Liver (tissue), 9 donors: ENCODE measurements around the gene RGS3. TPM values are rescaled to one million over a fixed set of nuclear protein-coding genes. Genes with fewer than 3 reads are reported as not detected.

Experiments
- DNase-seq: peaks from one replicate; pipeline ENCODE4 v3.0.0-alpha.2; 2017; ENCODE audit warnings: low spot score
- H3K27ac ChIP-seq, 2 donors: one replicate each; pipeline ENCODE4 v1.7.0; 2013; ENCODE audit warnings: inconsistent platforms in 2 of 2, low read length in 2 of 2, control low read depth in 1 of 2, low read depth in 1 of 2, mild to moderate bottlenecking in 1 of 2
- H3K27me3 ChIP-seq, 4 donors: one replicate each; pipeline versions ENCODE4 v1.6.1 to v1.7.0; 2013; ENCODE audit warnings: low read length in 3 of 4, inconsistent platforms in 1 of 4, mild to moderate bottlenecking in 1 of 4, moderate library complexity in 1 of 4; ENCODE audit not compliant: control insufficient read depth in 4 of 4, insufficient read depth in 4 of 4
- H3K36me3 ChIP-seq, 4 donors: one replicate each; pipeline versions ENCODE4 v1.6.1 to v1.7.0; 2013; ENCODE audit warnings: low read length in 3 of 4, mild to moderate bottlenecking in 3 of 4, low read depth in 1 of 4, moderate library complexity in 1 of 4; ENCODE audit not compliant: control insufficient read depth in 4 of 4, insufficient read depth in 3 of 4
- H3K4me1 ChIP-seq, 4 donors: one replicate each; pipeline versions ENCODE4 v1.6.1 to v1.7.0; 2013; ENCODE audit warnings: low read length in 3 of 4, mild to moderate bottlenecking in 3 of 4, moderate library complexity in 1 of 4; ENCODE audit not compliant: control insufficient read depth in 4 of 4, insufficient read depth in 4 of 4
- H3K4me3 ChIP-seq, 3 donors: one replicate each; pipeline versions ENCODE4 v1.6.1 to v1.7.0; 2013; ENCODE audit warnings: low read length in 3 of 3, control low read depth in 1 of 3, low read depth in 1 of 3, mild to moderate bottlenecking in 1 of 3
- H3K9ac ChIP-seq, 2 donors: one replicate each; pipeline ENCODE4 v1.7.0; 2013; ENCODE audit warnings: low read length in 2 of 2, mild to moderate bottlenecking in 2 of 2, moderate library complexity in 2 of 2, control low read depth in 1 of 2, low read depth in 1 of 2
- H3K9me3 ChIP-seq, 4 donors: one replicate each; pipeline versions ENCODE4 v1.6.1 to v1.7.0; 2013; ENCODE audit warnings: low read length in 3 of 4; ENCODE audit not compliant: control insufficient read depth in 4 of 4
- ATF3 ChIP-seq: IDR thresholded peaks from 2 replicates; pipeline ENCODE4 v1.6.1; 2016; ENCODE audit warnings: antibody characterized with exemption
- EGR1 ChIP-seq, 2 donors: IDR thresholded peaks; 2 replicates each; pipeline ENCODE4 v1.6.1; 2016 to 2018; ENCODE audit warnings: antibody characterized with exemption in 2 of 2, low read depth in 2 of 2
- FOXA1 ChIP-seq: IDR thresholded peaks from 2 replicates; pipeline ENCODE4 v1.6.1; 2016; ENCODE audit warnings: antibody characterized with exemption
- FOXA2 ChIP-seq: IDR thresholded peaks from 2 replicates; pipeline ENCODE4 v1.6.1; 2016; ENCODE audit warnings: antibody characterized with exemption
- GABPA ChIP-seq, 2 donors: IDR thresholded peaks in 1 of 2; conservative IDR thresholded peaks in 1 of 2; 2 replicates each; pipeline ENCODE4 v1.6.1; 2016; ENCODE audit warnings: antibody characterized with exemption in 2 of 2, mild to moderate bottlenecking in 1 of 2, moderate library complexity in 1 of 2
- HNF4A ChIP-seq, 2 donors: conservative IDR thresholded peaks; 2 replicates each; pipeline ENCODE4 v1.6.1; 2016; ENCODE audit warnings: antibody characterized with exemption in 2 of 2, mild to moderate bottlenecking in 2 of 2
- HNF4G ChIP-seq: IDR thresholded peaks from 2 replicates; pipeline ENCODE4 v1.6.1; 2016; ENCODE audit warnings: antibody characterized with exemption
- JUND ChIP-seq, 2 donors: IDR thresholded peaks; 2 replicates each; pipeline ENCODE4 v1.6.1; 2016; ENCODE audit warnings: antibody characterized with exemption in 2 of 2
- NR2F2 ChIP-seq: IDR thresholded peaks from 2 replicates; pipeline ENCODE4 v1.6.1; 2016; ENCODE audit warnings: antibody characterized with exemption
- RAD21 ChIP-seq, 2 donors: IDR thresholded peaks; 2 replicates each; pipeline ENCODE4 v1.6.1; 2016; ENCODE audit warnings: antibody characterized with exemption in 2 of 2, mild to moderate bottlenecking in 2 of 2
- REST ChIP-seq: IDR thresholded peaks from 2 replicates; pipeline ENCODE4 v1.6.1; 2016; ENCODE audit warnings: antibody characterized with exemption, mild to moderate bottlenecking
- RXRA ChIP-seq, 2 donors: IDR thresholded peaks; 2 replicates each; pipeline ENCODE4 v1.6.1; 2017 to 2018; ENCODE audit warnings: antibody characterized with exemption in 2 of 2, mild to moderate bottlenecking in 1 of 2
- SP1 ChIP-seq: IDR thresholded peaks from 2 replicates; pipeline ENCODE4 v1.6.1; 2018; ENCODE audit warnings: antibody characterized with exemption, mild to moderate bottlenecking
- TAF1 ChIP-seq: conservative IDR thresholded peaks from 2 replicates; pipeline ENCODE4 v1.6.1; 2016; ENCODE audit warnings: antibody characterized with exemption, mild to moderate bottlenecking
- YY1 ChIP-seq: IDR thresholded peaks from 2 replicates; pipeline ENCODE4 v1.6.1; 2016; ENCODE audit warnings: antibody characterized with exemption, mild to moderate bottlenecking
- ZBTB33 ChIP-seq: IDR thresholded peaks from 2 replicates; pipeline ENCODE4 v1.6.1; 2016; ENCODE audit warnings: antibody characterized with exemption
- WGBS: extraction: QIAGEN DNeasy Blood & Tissue Kit; methylation state at CpG from one replicate; pipeline ENCODE4 v1.1.7; 2013; 5-methylcytosine and 5-hydroxymethylcytosine counted together
- polyA plus RNA-seq, 2 donors: library from polyadenylated mRNA; stranded (reverse) in 1 of 2; unstranded in 1 of 2; fragments of 200-250 nt in 1 of 2; fragments of >200 nt in 1 of 2; fragmentation: Nextera tagmentation in 1 of 2; extraction: Ambion mirVana in 1 of 2; gene quantifications; one replicate each; pipeline versions ENCODE4 v1.2.1 to v1.2.3, GENCODE V29; 2013 to 2015
- total RNA-seq, 2 donors: library from RNA; depleted of rRNA; stranded (reverse); fragments of >200 nt; gene quantifications; one replicate each; pipeline ENCODE4 v1.2.3, GENCODE V29; 2014
- donor health status: healthy.
- donor health status: healthy.
- donor health status: healthy.
- donor health status: healthy.
- donor health status: healthy.

Gene RGS3
- total and polyA plus RNA-seq, 4 donors, result 13.0 to 65.0 (median 28.3) TPM

- H3K4me3 ChIP-seq, result peak overlapping the region in 1 of 3 donors; percentile 23
- no peak for DNase-seq
- WGBS, result 46% methylated on average over 12 of the region's 12 CpGs
- H3K36me3 ChIP-seq, result peaks cover 0 to 3% (median 2%) of the 10 kb centered on the region in 4 donors
- H3K4me1 ChIP-seq, result peaks cover 12 to 30% (median 20%) of the 10 kb centered on the region in 4 donors
- peak overlapping the region in 1 of 2 donors; percentile 37 for H3K9ac ChIP-seq
- no peaks in the 10 kb centered on the region for H3K9me3 ChIP-seq
- peak overlapping the region; percentile 50 to 58 for H3K27ac ChIP-seq
- TF ChIP-seq FOXA2 (no peak), ATF3 (peak; percentile 21), FOXA1 (no peak), JUND (IDR thresholded peaks at IDR 0.05) (peak in 1 of 2 donors; percentile 49), RXRA (IDR thresholded peaks at IDR 0.05) (peak; percentile 66 to 72), EGR1 (IDR thresholded peaks at IDR 0.05; ENCODE audit: low read depth in 2 of 2) (no peak), RAD21 (IDR thresholded peaks at IDR 0.05) (peak; percentile 53 to 65), HNF4G (no peak), GABPA (IDR thresholded peaks at IDR 0.05 in 1 of 2, conservative IDR thresholded peaks at IDR 0.05 in 1 of 2) (peak in 1 of 2 donors; percentile 28), HNF4A (conservative IDR thresholded peaks at IDR 0.05) (peak; percentile 52 to 62), TAF1 (no peak), ZBTB33 (no peak), YY1 (peak; percentile 22), SP1 (peak; percentile 79), NR2F2 (no peak), REST (peak; percentile 28)
- H3K27me3 ChIP-seq, result no peaks in the 10 kb centered on the region
Measured at GRCh38 chr9:113580041-113580953, 116.8 kb downstream of the RGS3 start.

GRCh38 chr9:113580954-113581311, 117.4 kb downstream of the RGS3 start:
- peaks cover 12 to 30% (median 20%) of the 10 kb centered on the region in 4 donors for H3K4me1 ChIP-seq
- H3K9me3 ChIP-seq, result no peaks in the 10 kb centered on the region
- peak overlapping the region in 1 of 2 donors; percentile 17 for H3K9ac ChIP-seq
- DNase-seq, result no peak
- no peak for TF ChIP-seq RXRA (IDR thresholded peaks at IDR 0.05)
- 69% methylated on average over 4 of the region's 4 CpGs for WGBS
- H3K36me3 ChIP-seq, result peaks cover 0 to 3% (median 2%) of the 10 kb centered on the region in 4 donors
- H3K4me3 ChIP-seq, result peak overlapping the region in 1 of 3 donors; percentile 23
- H3K27me3 ChIP-seq, result no peaks in the 10 kb centered on the region
- peak overlapping the region; percentile 11 to 50 for H3K27ac ChIP-seq
